Trophoblast cell (in vitro differentiated cells and primary cell): Measurements from ENCODE around the gene UQCR11.

Experiments
- DNase-seq, 2 donors: peaks; one replicate each; pipeline ENCODE4 v3.0.0-alpha.2; 2016
- H2AFZ ChIP-seq: 2 replicates; pipeline ENCODE4 v1.6.1; 2013; ENCODE audit warnings: low read length, moderate library complexity, mild to moderate bottlenecking; ENCODE audit not compliant: insufficient read depth, poor library complexity
- H2AK5ac ChIP-seq: 2 replicates; pipeline ENCODE4 v1.6.1; 2013; ENCODE audit warnings: mild to moderate bottlenecking, low read length
- H2BK120ac ChIP-seq: 2 replicates; pipeline ENCODE4 v1.6.1; 2013; ENCODE audit warnings: low read length, mild to moderate bottlenecking, moderate library complexity; ENCODE audit not compliant: insufficient read depth, poor library complexity
- H2BK12ac ChIP-seq: 2 replicates; pipeline ENCODE4 v1.6.1; 2013; ENCODE audit warnings: mild to moderate bottlenecking, low read length, moderate library complexity
- H2BK5ac ChIP-seq: 2 replicates; pipeline ENCODE4 v1.6.1; 2013; ENCODE audit warnings: low read length, low read depth, moderate library complexity, mild to moderate bottlenecking; ENCODE audit not compliant: poor library complexity
- H3K14ac ChIP-seq: 2 replicates; pipeline ENCODE4 v1.6.1; 2013; ENCODE audit warnings: mild to moderate bottlenecking, low read length
- H3K18ac ChIP-seq: 2 replicates; pipeline ENCODE4 v1.6.1; 2013; ENCODE audit warnings: mild to moderate bottlenecking, low read length
- H3K23ac ChIP-seq: 2 replicates; pipeline ENCODE4 v1.6.1; 2013; ENCODE audit warnings: low read length
- H3K27ac ChIP-seq: 2 replicates; pipeline ENCODE4 v1.5.1; 2013; ENCODE audit warnings: low read depth, mild to moderate bottlenecking, inconsistent platforms, low read length, moderate library complexity
- H3K27me3 ChIP-seq: 2 replicates; pipeline ENCODE4 v1.6.1; 2013; ENCODE audit warnings: inconsistent platforms, mild to moderate bottlenecking, low read length, moderate library complexity; ENCODE audit not compliant: insufficient read depth
- H3K36me3 ChIP-seq, 2 experiments: 1 replicate in 1 of 2; 2 replicates in 1 of 2; pipeline ENCODE4 v1.6.1; 2013; ENCODE audit warnings: low read length in 2 of 2, mild to moderate bottlenecking in 2 of 2, moderate library complexity in 1 of 2; ENCODE audit not compliant: insufficient read depth in 2 of 2, control insufficient read depth in 1 of 2
- H3K4ac ChIP-seq: 2 replicates; pipeline ENCODE4 v1.6.1; 2013; ENCODE audit warnings: low read depth, mild to moderate bottlenecking, low read length, moderate library complexity
- H3K4me1 ChIP-seq, 2 experiments: 1 replicate in 1 of 2; 2 replicates in 1 of 2; pipeline ENCODE4 v1.6.1; 2013; ENCODE audit warnings: low read length in 2 of 2, mild to moderate bottlenecking in 2 of 2, moderate library complexity in 1 of 2; ENCODE audit not compliant: insufficient read depth in 2 of 2, control insufficient read depth in 1 of 2
- H3K4me2 ChIP-seq: 2 replicates; pipeline ENCODE4 v1.6.1; 2013; ENCODE audit warnings: inconsistent platforms, mild to moderate bottlenecking, low read length, moderate library complexity
- H3K4me3 ChIP-seq: 2 replicates; pipeline ENCODE4 v1.5.1; 2013; ENCODE audit warnings: mild to moderate bottlenecking, low read depth, low read length, inconsistent platforms
- H3K79me1 ChIP-seq: one replicate; pipeline ENCODE4 v1.6.1; 2013; ENCODE audit warnings: low read length
- H3K79me2 ChIP-seq: 2 replicates; pipeline ENCODE4 v1.6.1; 2013; ENCODE audit warnings: low read length, mild to moderate bottlenecking; ENCODE audit not compliant: control insufficient read depth, insufficient read depth, poor library complexity
- H3K9ac ChIP-seq: 2 replicates; pipeline ENCODE4 v1.6.1; 2013; ENCODE audit warnings: mild to moderate bottlenecking, low read length
- H3K9me3 ChIP-seq: 2 replicates; pipeline ENCODE4 v1.6.1; 2013; ENCODE audit warnings: low read depth, mild to moderate bottlenecking, control low read depth, inconsistent platforms, low read length; ENCODE audit not compliant: insufficient read depth
- H4K12ac ChIP-seq: 2 replicates; pipeline ENCODE4 v1.6.1; 2013; ENCODE audit warnings: low read depth, mild to moderate bottlenecking, low read length, moderate library complexity
- H4K8ac ChIP-seq: 2 replicates; pipeline ENCODE4 v1.6.1; 2013; ENCODE audit warnings: low read depth, mild to moderate bottlenecking, low read length, moderate library complexity
- H4K91ac ChIP-seq: one replicate; pipeline ENCODE4 v1.6.1; 2013; ENCODE audit warnings: low read depth, mild to moderate bottlenecking, low read length, moderate library complexity
- WGBS: extraction: QIAGEN DNeasy Blood & Tissue Kit; methylation state at CpG from one replicate; pipeline ENCODE4 v1.1.7; 2013; ENCODE audit warnings: missing lambda C conversion rate; ENCODE audit not compliant: insufficient read length, insufficient coverage; ENCODE audit errors: extremely low coverage; 5-methylcytosine and 5-hydroxymethylcytosine counted together

The UQCR11 gene

DNA sequence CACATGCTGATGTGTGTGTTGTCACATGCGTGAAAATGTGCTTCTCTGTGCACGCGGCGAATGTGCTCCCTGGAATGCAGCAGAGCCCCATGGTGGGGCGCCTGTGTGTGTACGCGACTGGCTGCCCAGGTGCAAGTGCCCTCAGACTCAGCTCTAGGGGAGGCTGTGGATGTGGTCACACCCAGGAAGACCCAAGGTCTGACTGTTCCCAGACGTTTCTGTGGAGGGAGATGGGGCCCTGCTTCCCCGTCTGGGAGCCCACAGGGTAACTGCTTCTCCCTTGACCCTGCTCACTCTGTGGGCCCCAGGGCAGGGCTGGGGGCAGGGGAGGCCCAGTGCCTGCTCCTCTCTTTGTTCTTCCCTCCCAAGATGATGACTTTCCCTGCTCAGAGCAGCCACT is 7.9 kb upstream of the UQCR11 start:
- Histone ChIP-seq H3K4me2 (no peak overlapping the region), H3K79me1 (no peaks in the 10 kb centered on the region), H3K27me3 (no peaks in the 10 kb centered on the region), H4K12ac (no peak overlapping the region), H2AK5ac (no peak overlapping the region), H3K23ac (no peak overlapping the region), H3K9me3 (peaks cover 2% of the 10 kb centered on the region), H3K36me3 (peaks cover 79 to 82% of the 10 kb centered on the region in 2 experiments), H3K27ac (no peak overlapping the region), H2BK120ac (no peak overlapping the region), H4K91ac (no peak overlapping the region), H4K8ac (no peak overlapping the region), H3K9ac (no peak overlapping the region), H2BK12ac (no peak overlapping the region), H3K4me3 (no peak overlapping the region), H3K14ac (no peak overlapping the region), H3K4me1 (peaks cover 3 to 4% of the 10 kb centered on the region in 2 experiments), H2AFZ (no peak overlapping the region), H3K4ac (no peak overlapping the region), H3K18ac (no peak overlapping the region), H2BK5ac (no peak overlapping the region), H3K79me2 (no peaks in the 10 kb centered on the region)
- no peak for DNase-seq
- WGBS: no CpG with 5 or more reads among the region's 9 CpGs

- no peak overlapping the region for H4K91ac ChIP-seq
- H3K27me3 ChIP-seq: no peaks in the 10 kb centered on the region
- H4K8ac ChIP-seq: no peak overlapping the region
- H3K9ac ChIP-seq: no peak overlapping the region
- H3K14ac ChIP-seq: no peak overlapping the region
- H2AK5ac ChIP-seq: no peak overlapping the region
- no peak overlapping the region for H3K4me3 ChIP-seq
- peaks cover 72 to 74% of the 10 kb centered on the region in 2 experiments for H3K36me3 ChIP-seq
- peaks cover 2% of the 10 kb centered on the region for H3K9me3 ChIP-seq
- no peak for DNase-seq
- no CpG with 5 or more reads among the region's 39 CpGs for WGBS
- no peak overlapping the region for H2BK12ac ChIP-seq
- no peak overlapping the region for H2AFZ ChIP-seq
- no peak overlapping the region for H3K27ac ChIP-seq
- H3K79me1 ChIP-seq: no peaks in the 10 kb centered on the region
- no peaks in the 10 kb centered on the region for H3K79me2 ChIP-seq
- no peak overlapping the region for H2BK5ac ChIP-seq
- H3K4ac ChIP-seq: no peak overlapping the region
- H3K18ac ChIP-seq: no peak overlapping the region
- peaks cover 3 to 4% of the 10 kb centered on the region in 2 experiments for H3K4me1 ChIP-seq
- no peak overlapping the region for H3K23ac ChIP-seq
- no peak overlapping the region for H2BK120ac ChIP-seq
- no peak overlapping the region for H3K4me2 ChIP-seq
- H4K12ac ChIP-seq: no peak overlapping the region
These were observed 7.1 kb upstream of the UQCR11 start for GRCh38 chr19:1612114-1613086.

GRCh38 chr19:1611353-1611752 is 6.1 kb upstream of the UQCR11 start:
- Histone ChIP-seq H4K91ac (no peak overlapping the region), H3K9me3 (peaks cover 2% of the 10 kb centered on the region), H3K14ac (no peak overlapping the region), H4K8ac (no peak overlapping the region), H3K4ac (no peak overlapping the region), H3K4me1 (peaks cover 3 to 4% of the 10 kb centered on the region in 2 experiments), H3K27ac (no peak overlapping the region), H2BK5ac (no peak overlapping the region), H2BK12ac (no peak overlapping the region), H3K79me2 (no peaks in the 10 kb centered on the region), H2AK5ac (no peak overlapping the region), H2AFZ (no peak overlapping the region), H3K27me3 (no peaks in the 10 kb centered on the region), H3K23ac (no peak overlapping the region), H4K12ac (no peak overlapping the region), H3K4me2 (no peak overlapping the region), H2BK120ac (no peak overlapping the region), H3K9ac (no peak overlapping the region), H3K36me3 (peaks cover 64 to 66% of the 10 kb centered on the region in 2 experiments), H3K79me1 (no peaks in the 10 kb centered on the region), H3K18ac (no peak overlapping the region), H3K4me3 (no peak overlapping the region)
- no CpG with 5 or more reads among the region's 15 CpGs for WGBS
- no peak for DNase-seq

GRCh38 chr19:1610579-1610978 is 5.3 kb upstream of the UQCR11 start:
- WGBS: no CpG with 5 or more reads among the region's 11 CpGs

More at GRCh38 chr19:1610579-1610978, 5.3 kb upstream of the UQCR11 start:
- Histone ChIP-seq H3K18ac (no peak overlapping the region), H3K23ac (no peak overlapping the region), H3K9me3 (peaks cover 2% of the 10 kb centered on the region), H3K27ac (no peak overlapping the region), H4K91ac (no peak overlapping the region), H3K4me1 (peaks cover 8 to 9% of the 10 kb centered on the region in 2 experiments), H3K4me3 (no peak overlapping the region), H4K8ac (no peak overlapping the region), H3K79me2 (peaks cover 4% of the 10 kb centered on the region), H3K4me2 (no peak overlapping the region), H3K9ac (no peak overlapping the region), H3K36me3 (peaks cover 62% of the 10 kb centered on the region in 2 experiments), H2BK12ac (no peak overlapping the region), H3K14ac (no peak overlapping the region), H3K79me1 (peaks cover 7% of the 10 kb centered on the region), H3K27me3 (no peaks in the 10 kb centered on the region), H2BK120ac (no peak overlapping the region), H2AK5ac (no peak overlapping the region), H3K4ac (no peak overlapping the region), H4K12ac (no peak overlapping the region), H2AFZ (no peak overlapping the region), H2BK5ac (no peak overlapping the region)
- DNase-seq: no peak
